Occipital lobe (tissue), 2 donors: ENCODE measurements around the gene FAM229A. TPM values are rescaled to one million over a fixed set of nuclear protein-coding genes. Genes with fewer than 3 reads are reported as not detected.
A peak's percentile ranks its signal among the peaks of the same experiment; 100 is the strongest.
"Not testable (repeated sequence)": the region's sequence is repeated elsewhere in the genome, so short reads cannot be mapped to it uniquely, and the experiment has no call there.

Source experiments
- DNase-seq: peaks from one replicate; lab custom pipeline; 2025; lab: John Stamatoyannopoulos, UW
- total RNA-seq: library from RNA; depleted of rRNA; stranded (reverse); fragments of >200 nt; gene quantifications from one replicate; pipeline ENCODE4 v1.2.3, GENCODE V29; 2014

FAM229A gene
- total RNA-seq: 1.6 TPM

DNA sequence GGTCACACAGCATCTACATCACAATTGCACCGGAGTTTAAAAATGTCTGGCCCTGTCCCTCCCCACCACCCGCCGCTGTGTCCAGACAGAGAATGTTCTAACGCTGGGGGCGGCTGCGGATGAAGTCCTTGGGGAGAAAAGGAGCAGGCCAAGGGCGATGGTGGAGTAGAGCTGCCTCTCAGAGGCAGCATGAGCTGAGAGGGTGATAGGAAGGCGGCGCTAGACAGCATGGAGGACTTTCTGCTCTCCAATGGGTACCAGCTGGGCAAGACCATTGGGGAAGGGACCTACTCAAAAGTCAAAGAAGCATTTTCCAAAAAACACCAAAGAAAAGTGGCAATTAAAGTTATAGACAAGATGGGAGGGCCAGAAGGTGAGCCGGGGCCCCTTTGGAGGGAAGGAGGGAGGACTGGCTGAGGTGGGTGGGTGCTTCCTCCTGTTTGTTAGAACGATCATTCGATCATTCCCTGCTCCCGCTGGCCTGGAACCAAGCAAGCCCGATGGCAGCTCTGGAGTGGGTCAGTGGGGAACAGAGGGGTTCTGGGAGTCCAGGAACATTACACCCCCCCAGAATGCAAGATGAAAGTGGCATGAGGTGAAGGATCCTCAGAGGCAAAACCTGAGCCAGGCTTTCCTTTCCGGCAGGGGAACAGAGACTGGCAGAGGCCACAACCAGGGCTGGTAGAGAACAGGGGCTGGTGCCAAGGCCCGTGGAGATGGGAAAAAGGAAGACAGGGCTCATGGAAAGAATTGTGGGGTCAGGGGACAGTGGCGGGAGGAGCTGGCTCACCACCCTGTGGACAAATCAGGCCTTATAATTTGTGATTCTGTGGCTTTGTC lies at the start of gene FAM229A, which contains the start of gene TSSK3:
Gene FAM229A (minus strand): TSS at position 12 of the 840 bp plus-strand sequence. CDS start 394 bp downstream, outside the sequence.
Gene TSSK3 (plus strand): TSS at position 66 of the 840 bp plus-strand sequence. CDS start 163 bp downstream, at position 229.
- no peak for DNase-seq

DNA sequence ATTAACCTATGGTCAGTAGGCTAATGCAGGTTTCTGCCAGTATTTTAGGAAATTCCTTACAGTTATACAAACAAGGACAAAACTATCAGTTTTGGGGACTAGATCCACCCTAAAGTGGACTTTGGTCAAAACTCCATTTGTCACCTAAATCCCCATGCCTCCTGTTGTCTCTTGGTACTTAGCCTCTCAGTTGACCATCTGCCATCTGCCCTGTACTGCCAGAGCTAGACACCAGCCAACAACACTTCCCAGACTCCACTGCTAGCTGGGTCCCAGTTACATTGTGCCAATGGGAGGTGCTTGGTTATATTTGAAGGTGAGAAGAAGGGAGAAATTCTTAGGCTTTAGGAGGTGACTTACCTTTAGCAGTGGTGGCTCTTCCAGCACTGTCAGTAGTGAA lies 49.0 kb upstream of the FAM229A start:
- DNase-seq: no peak

GRCh38 chr1:32406629-32407111 lies 44.4 kb upstream of the FAM229A start:
- no peak for DNase-seq

DNA sequence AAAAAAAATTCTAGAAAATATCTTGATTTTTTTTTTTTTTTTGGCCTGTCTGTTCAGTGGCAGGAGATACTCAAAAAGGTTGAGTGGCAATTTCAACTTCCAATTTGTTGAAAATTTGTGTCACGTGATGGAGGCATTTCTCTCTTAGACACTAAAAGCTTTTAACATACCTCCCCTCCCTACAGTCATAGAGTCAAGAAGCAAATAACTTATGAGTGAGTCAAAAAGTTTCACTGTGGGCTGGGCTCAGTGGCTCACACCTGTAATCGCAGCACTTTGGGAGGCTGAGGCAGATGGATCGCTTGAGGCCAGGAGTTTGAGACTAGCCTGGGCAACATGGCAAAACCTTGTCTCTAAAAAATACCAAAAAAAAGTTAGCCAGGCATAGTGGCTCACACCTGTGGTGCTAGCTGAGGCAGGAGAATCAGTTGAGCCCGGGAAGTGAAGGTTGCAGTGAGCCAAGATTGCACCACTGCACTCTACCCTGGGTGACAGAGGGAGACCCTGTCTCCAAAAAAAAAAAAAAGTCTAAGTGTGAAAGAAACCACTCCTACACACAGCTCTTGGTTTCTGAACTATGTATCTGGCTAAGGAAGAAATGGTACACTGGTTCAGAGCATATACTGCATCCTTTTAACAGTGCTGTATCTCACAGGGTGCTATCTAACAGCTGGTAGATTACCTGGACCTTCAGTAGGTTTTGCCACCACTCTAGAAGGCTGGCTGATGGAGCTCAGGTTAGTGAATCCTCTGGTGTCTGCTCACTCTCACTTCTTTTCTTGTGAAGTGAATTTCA lies 43.6 kb upstream of the FAM229A start:
- no peak for DNase-seq

GRCh38 chr1:32404946-32405345 lies 42.7 kb upstream of the FAM229A start:
- DNase-seq: no peak

GRCh38 chr1:32400876-32401631 lies 38.8 kb upstream of the FAM229A start:
- peak; percentile 78 for DNase-seq

GRCh38 chr1:32399843-32400242 lies 37.6 kb upstream of the FAM229A start:
- no peak for DNase-seq

GRCh38 chr1:32398401-32398800 lies 36.1 kb upstream of the FAM229A start:
- no peak for DNase-seq

- not testable (repeated sequence) for DNase-seq
Observed at GRCh38 chr1:32396524-32396923, 34.2 kb upstream of the FAM229A start.

GRCh38 chr1:32394890-32395432 lies 32.7 kb upstream of the FAM229A start:
- DNase-seq: no peak

GRCh38 chr1:32394141-32394889 lies 32.0 kb upstream of the FAM229A start, which contains the start of gene BSDC1:
Gene BSDC1, minus strand, starts transcription at chr1:32394441. Its CDS starts 27 bp downstream, at chr1:32394414.
- peak; percentile 99 for DNase-seq

GRCh38 chr1:32393832-32394140 lies 31.5 kb upstream of the FAM229A start:
- no peak for DNase-seq

DNA sequence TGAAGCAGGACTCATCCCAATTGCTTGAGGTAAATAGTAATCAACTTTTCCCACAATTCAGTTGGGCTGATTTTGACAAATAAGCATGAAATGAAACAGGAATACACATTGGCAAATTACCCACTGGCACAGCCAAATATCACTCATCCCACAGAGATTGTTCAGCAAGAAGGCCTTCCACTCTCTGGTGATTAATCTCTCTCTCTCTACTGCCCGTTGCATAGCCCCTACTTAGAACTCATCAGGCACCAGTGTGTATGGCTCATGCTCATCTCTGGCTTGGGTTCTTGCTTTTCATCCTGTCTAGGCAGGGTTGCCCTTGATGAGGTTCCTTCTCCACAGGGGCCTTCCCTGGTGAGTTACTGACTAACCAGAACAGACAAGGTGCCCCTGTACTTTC lies 30.9 kb upstream of the FAM229A start:
- no peak for DNase-seq

DNA sequence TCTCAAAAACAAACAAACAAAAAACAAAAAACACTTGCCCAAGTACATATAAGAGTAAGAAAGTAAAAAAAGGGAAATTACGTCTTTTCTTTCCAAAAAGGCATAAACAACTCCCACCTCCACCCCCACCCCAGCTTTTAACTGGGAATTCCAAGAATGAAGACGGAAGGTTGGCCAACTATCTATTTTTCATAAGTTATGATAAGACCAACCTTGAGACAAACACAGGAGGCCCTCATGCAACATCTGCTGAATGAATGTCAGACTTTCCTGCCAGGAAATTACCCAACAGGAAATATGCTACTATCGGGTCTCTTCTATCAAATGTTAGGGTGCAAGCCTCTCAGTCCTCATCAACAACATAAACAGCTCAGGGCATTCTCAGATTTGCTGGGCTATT lies 30.0 kb upstream of the FAM229A start:
- no peak for DNase-seq

GRCh38 chr1:32390904-32391870 lies 28.9 kb upstream of the FAM229A start:
- no peak for DNase-seq

- no peak for DNase-seq
Observed at GRCh38 chr1:32388641-32389040, 26.4 kb upstream of the FAM229A start.

- no peak for DNase-seq
Observed at GRCh38 chr1:32386676-32387392, 24.5 kb upstream of the FAM229A start.

GRCh38 chr1:32380057-32380456 lies 17.8 kb upstream of the FAM229A start:
- DNase-seq: no peak
